22Rv1 (cell line): ENCODE results near the gene OR13C2.

Source experiments
- CTCF ChIP-seq: fragments of 450-650 bp; IDR thresholded peaks from 2 replicates; pipeline ENCODE4 v1.5.1; 2017; ENCODE audit warnings: mild to moderate bottlenecking
- ZFX ChIP-seq: fragments of 450-650 bp; IDR thresholded peaks from 2 replicates; pipeline ENCODE4 v1.6.1; 2017; ENCODE audit warnings: antibody characterized with exemption, borderline replicate concordance

- TF ChIP-seq CTCF (no peak), ZFX (no peak)
Observed at GRCh38 chr9:104577263-104577662, 28.2 kb downstream of the OR13C2 start.
